PC-3 (cell line): ENCODE measurements around the gene TBX1.

ENCODE experiments used
- EZH2 ChIP-seq: fragments of 300-600 bp; sonication (generic); IDR thresholded peaks from one replicate; pipeline ENCODE4 v1.6.1; 2017; ENCODE audit warnings: antibody characterized with exemption, mild to moderate bottlenecking, low read length; ENCODE audit not compliant: unreplicated experiment
- EZH2phosphoT487 ChIP-seq: fragments of 300-600 bp; sonication (generic); IDR thresholded peaks from 2 replicates; pipeline ENCODE4 v1.6.1; 2018; ENCODE audit warnings: mild to moderate bottlenecking, antibody characterized with exemption, low read length, borderline replicate concordance
- TF ChIP-seq, protein P1 (sequence below): fragments of 300-600 bp; sonication (generic); conservative IDR thresholded peaks from 2 replicates; pipeline ENCODE4 v1.5.1; 2017; ENCODE audit warnings: antibody characterized with exemption, low read depth, mild to moderate bottlenecking, low read length

DNA sequence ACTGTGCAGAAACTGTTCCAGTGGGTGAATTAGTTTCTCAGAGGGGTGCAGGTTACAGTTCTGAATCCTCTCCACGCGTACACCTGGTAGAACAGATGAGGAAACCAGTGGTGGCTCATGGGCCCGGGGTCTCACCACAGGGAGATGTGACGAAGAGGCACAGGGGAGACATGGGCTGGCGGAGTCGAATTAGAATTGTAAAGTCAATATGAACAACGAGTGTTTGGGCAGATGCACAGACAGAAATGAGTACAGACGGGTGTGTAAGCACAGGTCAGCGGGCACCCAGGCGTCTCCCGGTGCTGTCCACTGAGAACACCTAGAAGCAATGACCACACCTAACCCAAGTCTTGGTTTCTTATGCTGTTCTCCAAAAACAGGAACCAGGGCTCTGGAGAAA is 52.3 kb downstream of the TBX1 start:
- TF ChIP-seq, protein P1, sequence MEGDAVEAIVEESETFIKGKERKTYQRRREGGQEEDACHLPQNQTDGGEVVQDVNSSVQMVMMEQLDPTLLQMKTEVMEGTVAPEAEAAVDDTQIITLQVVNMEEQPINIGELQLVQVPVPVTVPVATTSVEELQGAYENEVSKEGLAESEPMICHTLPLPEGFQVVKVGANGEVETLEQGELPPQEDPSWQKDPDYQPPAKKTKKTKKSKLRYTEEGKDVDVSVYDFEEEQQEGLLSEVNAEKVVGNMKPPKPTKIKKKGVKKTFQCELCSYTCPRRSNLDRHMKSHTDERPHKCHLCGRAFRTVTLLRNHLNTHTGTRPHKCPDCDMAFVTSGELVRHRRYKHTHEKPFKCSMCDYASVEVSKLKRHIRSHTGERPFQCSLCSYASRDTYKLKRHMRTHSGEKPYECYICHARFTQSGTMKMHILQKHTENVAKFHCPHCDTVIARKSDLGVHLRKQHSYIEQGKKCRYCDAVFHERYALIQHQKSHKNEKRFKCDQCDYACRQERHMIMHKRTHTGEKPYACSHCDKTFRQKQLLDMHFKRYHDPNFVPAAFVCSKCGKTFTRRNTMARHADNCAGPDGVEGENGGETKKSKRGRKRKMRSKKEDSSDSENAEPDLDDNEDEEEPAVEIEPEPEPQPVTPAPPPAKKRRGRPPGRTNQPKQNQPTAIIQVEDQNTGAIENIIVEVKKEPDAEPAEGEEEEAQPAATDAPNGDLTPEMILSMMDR, result no peak
- no peak for TF ChIP-seq EZH2
- no peak for TF ChIP-seq EZH2phosphoT487
